ENCODE data around the gene THSD7B. TPM values are rescaled to one million over a fixed set of nuclear protein-coding genes. Genes with fewer than 3 reads are reported as not detected.

The THSD7B gene
- total and polyA plus RNA-seq, 9 of the 15 experiments (the other 6 are each of a cell fraction or from before 2014, with no cell fraction given), result not detected

GRCh38 chr2:137115795-137116089 lies 350.4 kb downstream of the THSD7B start:
- FAIRE-seq, result no peak
- intact Hi-C loops (cut with micrococcal nuclease), result no loop called here
- BruUV-seq (replicated peaks), result no TSS peak

More at GRCh38 chr2:137115795-137116089, 350.4 kb downstream of the THSD7B start:
- no peak overlapping the region for H3K4me2 ChIP-seq (ENCODE audit: insufficient read depth, low read length)
- ATAC-seq, result no peak
- 0% methylated on average over 1 of the region's 1 CpG for WGBS (ENCODE audit: insufficient coverage, low coverage, missing lambda C conversion rate)
- no peak overlapping the region for H3K4me3 ChIP-seq
- no peaks in the 10 kb centered on the region for H4K20me1 ChIP-seq (replicated peaks; ENCODE audit: control insufficient read depth, insufficient read depth, low read length)
- 0 out of 2 replicates have a peak, but pooled peaks cover 2% of the 10 kb centered on the region for H3K9me3 ChIP-seq (replicated peaks; ENCODE audit: control insufficient read depth, insufficient read depth, low read depth, low read length)
- H3K4me1 ChIP-seq (replicated peaks in 1 of 2; ENCODE audit: control insufficient read depth in 2 of 2, insufficient read depth in 2 of 2, low read length in 2 of 2), result no peaks in the 10 kb centered on the region
- no peaks in the 10 kb centered on the region for H3K79me2 ChIP-seq (ENCODE audit: control insufficient read depth, insufficient read depth, low read length)
- no peak overlapping the region for H3K9ac ChIP-seq (ENCODE audit: insufficient read depth in 1 of 2, low read depth in 2 of 2, low read length in 2 of 2)
- no peaks in the 10 kb centered on the region for H3K9me1 ChIP-seq (ENCODE audit: control insufficient read depth, insufficient read depth, low read length)
- in situ Hi-C loops (cut with MboI), result no loop called here
- CTCF ChIA-PET (ENCODE audit: low intra/inter-chr PET ratio), result no interaction called here
- no peaks in the 10 kb centered on the region for H3K27me3 ChIP-seq (ENCODE audit: control insufficient read depth in 2 of 2, insufficient read depth in 2 of 2, low read length in 2 of 2)
- no peak for DNase-seq (ENCODE audit: extremely low read depth in 1 of 4, low spot score in 3 of 4)
- no peak for TF ChIP-seq BMI1 (IDR thresholded peaks at IDR 0.05; ENCODE audit: low read length)
- TF ChIP-seq FIP1L1 (IDR thresholded peaks at IDR 0.05; ENCODE audit: low read depth, low read length, poor library complexity, severe bottlenecking), result no peak
- no peak for TF ChIP-seq ZNF184 (CRISPR knock-in tag; IDR thresholded peaks at IDR 0.05)
- no peak for TF ChIP-seq CBFA2T2 (conservative IDR thresholded peaks at IDR 0.05)
- TF ChIP-seq ZNF445 (CRISPR knock-in tag; IDR thresholded peaks at IDR 0.05; ENCODE audit: low read depth), result no peak
- no peak for TF ChIP-seq ESRRB (CRISPR knock-in tag; IDR thresholded peaks at IDR 0.05; ENCODE audit: borderline replicate concordance)
- no peak for TF ChIP-seq ZNF77 (CRISPR knock-in tag; IDR thresholded peaks at IDR 0.05)
- no peak for TF ChIP-seq ASH1L (IDR thresholded peaks at IDR 0.05; ENCODE audit: borderline replicate concordance, low read depth, partially characterized antibody)
- no peak for TF ChIP-seq ETV6 (IDR thresholded peaks at IDR 0.05; ENCODE audit: borderline replicate concordance in 1 of 2, low read depth in 2 of 2, low read length in 1 of 2)
- TF ChIP-seq ETV6 (CRISPR knock-in tag; IDR thresholded peaks at IDR 0.05; ENCODE audit: borderline replicate concordance), result no peak
- TF ChIP-seq ZNF140 (CRISPR knock-in tag; IDR thresholded peaks at IDR 0.05), result no peak
- TF ChIP-seq GABPA (tag; conservative IDR thresholded peaks at IDR 0.05; ENCODE audit: low read depth), result no peak
- TF ChIP-seq ZNF197 (CRISPR knock-in tag; IDR thresholded peaks at IDR 0.05; ENCODE audit: low read depth), result no peak
- TF ChIP-seq ZFPM2 (CRISPR knock-in tag; IDR thresholded peaks at IDR 0.05), result no peak
- TF ChIP-seq MLX (CRISPR knock-in tag; conservative IDR thresholded peaks at IDR 0.05), result no peak
- no peak for TF ChIP-seq COPS2 (conservative IDR thresholded peaks at IDR 0.05)
- TF ChIP-seq TOE1 (IDR thresholded peaks at IDR 0.05; ENCODE audit: borderline replicate concordance), result no peak
- no peak for TF ChIP-seq TOE1 (CRISPR knock-in tag; IDR thresholded peaks at IDR 0.05; ENCODE audit: borderline replicate concordance, low read depth)
- TF ChIP-seq NFIX (CRISPR knock-in tag; IDR thresholded peaks at IDR 0.05; ENCODE audit: low read depth), result no peak
- no peak for TF ChIP-seq ZSCAN32 (CRISPR knock-in tag; IDR thresholded peaks at IDR 0.05)
- no peaks in the 10 kb centered on the region for H3K36me3 ChIP-seq (ENCODE audit: control insufficient read depth, insufficient read depth, low read length)
- no peak overlapping the region for H2AFZ ChIP-seq (ENCODE audit: low read depth, low read length)
- H3K27ac ChIP-seq (ENCODE audit: extremely low read depth, low read depth, low read length), result no peak overlapping the region
- POLR2A ChIA-PET, result no interaction called here

Data from K562 (cell line).